Measurements from ENCODE around the gene OPRD1. TPM values are rescaled to one million over a fixed set of nuclear protein-coding genes. Genes with fewer than 3 reads are reported as not detected.
"Not testable (repeated sequence)": the region's sequence is repeated elsewhere in the genome, so short reads cannot be mapped to it uniquely, and the experiment has no call there.

The OPRD1 gene
- total RNA-seq, 1 donor from 2014 or later: not detected

GRCh38 chr1:28800324-28800723, 11.6 kb upstream of the OPRD1 start:
- DNase-seq (ENCODE audit: low read depth): no peak

GRCh38 chr1:28801461-28801860, 10.5 kb upstream of the OPRD1 start:
- no peak for DNase-seq (ENCODE audit: low read depth)

GRCh38 chr1:28803051-28803450, 8.9 kb upstream of the OPRD1 start:
- DNase-seq (ENCODE audit: low read depth): no peak

DNA sequence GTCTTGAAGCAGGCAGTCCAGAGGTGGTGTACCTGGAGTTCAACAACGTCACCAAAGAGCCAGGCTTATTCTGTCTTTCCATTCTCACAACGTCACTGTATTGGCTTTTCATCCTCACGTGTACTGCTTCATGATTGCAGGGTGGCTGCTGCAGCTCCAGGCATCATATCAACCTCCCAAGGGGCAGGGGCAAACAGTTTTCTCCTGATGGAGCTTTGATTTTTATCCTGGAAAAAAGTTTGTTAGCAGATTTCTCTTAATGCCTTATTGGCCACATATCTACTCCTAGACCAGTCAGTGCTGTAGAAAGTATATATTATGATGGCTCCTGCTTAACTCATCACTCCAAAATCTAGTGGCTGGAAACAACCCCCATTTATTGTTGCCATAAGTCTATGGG, 8.3 kb upstream of the OPRD1 start:
- no peak for DNase-seq (ENCODE audit: low read depth)

- DNase-seq (ENCODE audit: low read depth): no peak
Observed at GRCh38 chr1:28804071-28804470, 7.9 kb upstream of the OPRD1 start.

GRCh38 chr1:28807046-28807445, 4.9 kb upstream of the OPRD1 start:
- DNase-seq (ENCODE audit: low read depth): no peak

DNA sequence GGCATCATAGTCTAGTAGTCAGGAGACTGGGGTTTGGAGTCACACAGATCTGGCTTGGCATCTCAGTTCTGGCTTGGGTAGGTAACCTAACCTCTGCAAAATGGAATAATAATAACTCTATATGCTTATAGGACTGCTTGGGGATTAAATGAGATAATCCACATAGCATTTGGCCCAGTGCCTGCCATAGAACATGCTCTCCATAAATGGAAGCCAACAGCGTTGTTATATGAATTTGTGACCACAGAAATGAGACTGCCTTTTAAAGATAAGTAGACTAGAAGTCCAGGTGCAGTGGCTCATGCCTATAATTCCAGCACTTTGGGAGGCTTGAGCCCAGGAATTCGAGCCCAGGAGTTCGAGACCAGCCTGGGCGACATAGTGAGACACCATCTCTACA, 4.0 kb upstream of the OPRD1 start:
- DNase-seq (ENCODE audit: low read depth): no peak

- DNase-seq (ENCODE audit: low read depth): no peak
Observed at GRCh38 chr1:28811369-28811765, 603 bp upstream of the OPRD1 start.

DNA sequence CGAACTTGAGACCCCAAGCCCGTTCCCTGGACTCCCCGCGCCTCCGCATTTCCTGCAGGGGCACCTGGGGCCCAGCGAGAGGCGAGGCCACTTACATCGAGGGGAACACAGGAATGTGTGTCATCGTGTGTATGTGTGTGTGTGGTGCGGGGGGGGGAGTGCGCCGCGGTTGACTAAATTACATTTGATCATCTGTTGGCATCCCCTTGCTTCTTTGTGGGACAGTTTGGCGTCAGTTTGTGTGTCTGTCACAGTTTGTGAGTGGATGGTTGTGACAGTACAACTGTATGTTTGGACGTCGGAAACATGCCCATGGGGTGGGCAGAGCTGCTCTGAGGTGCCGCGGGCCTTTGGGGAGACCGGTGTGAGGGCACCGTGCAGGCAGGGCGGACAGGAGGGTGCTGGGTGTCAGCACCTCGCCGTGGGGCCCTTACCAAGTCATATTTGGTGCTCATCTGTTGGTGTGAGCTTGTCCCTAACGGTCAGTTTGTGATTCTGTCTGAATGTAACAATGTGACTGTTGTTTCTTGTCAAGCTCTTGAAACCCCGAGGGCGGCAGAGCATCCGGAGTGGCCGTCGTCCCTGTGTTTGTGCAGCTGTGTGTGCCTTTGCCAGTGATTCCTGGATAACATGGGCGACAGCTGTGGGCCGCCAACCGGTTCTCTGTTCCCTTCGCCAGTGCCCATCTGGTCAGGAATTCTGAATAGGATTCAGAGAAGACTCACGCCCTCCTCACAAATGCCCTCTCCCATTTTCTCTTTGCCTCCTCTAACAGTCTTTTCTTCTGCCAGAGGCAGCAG, 899 bp downstream of the OPRD1 start:
- DNase-seq (ENCODE audit: low read depth): peak; percentile 39

DNA sequence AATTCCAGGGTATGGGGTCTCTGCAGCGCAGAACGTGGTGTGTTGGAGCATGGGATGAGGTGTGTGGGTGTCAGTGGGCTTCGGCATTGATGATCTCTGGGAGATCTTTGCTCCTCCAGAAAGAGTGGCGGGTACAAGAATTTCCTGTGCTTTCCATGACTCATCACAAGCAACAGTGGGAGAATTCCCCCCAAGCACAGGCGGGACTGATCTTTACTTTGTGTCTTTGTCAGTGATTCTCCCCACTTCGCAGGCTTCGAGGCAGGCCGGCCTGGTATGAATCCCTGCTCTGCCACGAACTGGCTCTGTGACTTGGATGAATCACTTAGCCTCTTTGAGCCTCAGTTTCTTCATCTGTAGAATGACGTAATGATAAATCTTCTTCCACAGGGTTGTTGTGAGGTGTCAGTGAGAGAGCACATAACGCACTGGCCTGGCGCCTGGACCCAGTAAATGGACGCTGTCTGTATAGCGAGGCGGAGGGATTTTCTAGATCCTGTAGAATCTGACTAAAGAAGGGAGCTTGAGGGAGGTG, 2.0 kb downstream of the OPRD1 start:
- DNase-seq (ENCODE audit: low read depth): no peak

GRCh38 chr1:28815533-28816185, 3.7 kb downstream of the OPRD1 start:
- peak; percentile 10 for DNase-seq (ENCODE audit: low read depth)

- DNase-seq (ENCODE audit: low read depth): no peak
Observed at GRCh38 chr1:28817133-28817532, 5.2 kb downstream of the OPRD1 start.

- DNase-seq (ENCODE audit: low read depth): no peak
Observed at GRCh38 chr1:28819020-28819419, 7.0 kb downstream of the OPRD1 start.

DNA sequence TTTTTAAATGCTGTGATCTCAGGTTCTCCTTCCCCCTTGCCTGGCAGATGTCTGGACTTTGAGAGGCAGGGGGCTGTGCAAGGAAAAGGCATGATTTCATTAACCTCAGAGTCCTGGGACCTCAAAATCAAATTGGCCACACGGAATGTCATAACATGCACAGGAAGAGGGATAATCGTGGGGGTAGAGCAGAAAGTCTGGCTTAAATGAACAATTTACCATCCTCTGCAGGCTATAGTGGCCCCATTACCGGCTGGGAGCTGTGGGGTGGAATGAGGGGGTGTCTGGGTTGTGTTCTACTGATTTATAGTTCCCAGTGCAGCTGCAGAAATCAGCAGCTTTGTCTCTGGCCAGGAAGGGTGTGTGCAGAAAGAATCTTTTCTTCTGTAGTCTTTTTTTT, 10.8 kb downstream of the OPRD1 start:
- DNase-seq (ENCODE audit: low read depth): no peak

GRCh38 chr1:28824061-28824460, 12.1 kb downstream of the OPRD1 start:
- not testable (repeated sequence) for DNase-seq (ENCODE audit: low read depth)

DNA sequence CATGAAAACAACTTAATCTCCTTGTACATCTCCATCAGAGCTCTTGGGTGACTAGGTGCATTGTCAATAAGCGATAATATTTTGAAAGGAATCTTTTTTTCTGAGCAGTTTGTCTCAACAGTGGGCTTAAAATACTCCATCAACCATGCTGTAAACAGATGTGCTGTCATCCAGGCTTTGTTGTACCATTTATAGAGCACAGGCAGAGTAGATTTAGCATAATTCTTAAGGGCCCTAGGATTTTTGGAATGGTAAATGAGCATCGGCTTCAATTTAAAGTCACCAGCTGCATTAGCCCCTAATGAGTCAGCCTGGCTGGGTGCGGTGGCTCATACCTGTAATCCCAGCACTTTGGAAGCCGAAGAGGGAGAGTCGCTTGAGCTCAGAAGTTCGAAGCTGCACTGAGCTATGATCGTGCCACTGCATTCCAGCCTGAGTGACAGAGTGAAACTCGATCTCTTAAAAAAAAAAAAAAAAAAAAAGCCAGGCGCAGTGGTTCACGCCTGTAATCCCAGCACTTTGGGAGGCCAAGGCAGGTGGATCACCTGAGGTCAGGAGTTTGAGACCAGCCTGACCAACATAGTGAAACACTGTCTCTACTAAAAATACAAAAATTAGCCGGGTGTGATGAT, 16.4 kb downstream of the OPRD1 start:
- not testable (repeated sequence) for DNase-seq (ENCODE audit: low read depth)

DNA sequence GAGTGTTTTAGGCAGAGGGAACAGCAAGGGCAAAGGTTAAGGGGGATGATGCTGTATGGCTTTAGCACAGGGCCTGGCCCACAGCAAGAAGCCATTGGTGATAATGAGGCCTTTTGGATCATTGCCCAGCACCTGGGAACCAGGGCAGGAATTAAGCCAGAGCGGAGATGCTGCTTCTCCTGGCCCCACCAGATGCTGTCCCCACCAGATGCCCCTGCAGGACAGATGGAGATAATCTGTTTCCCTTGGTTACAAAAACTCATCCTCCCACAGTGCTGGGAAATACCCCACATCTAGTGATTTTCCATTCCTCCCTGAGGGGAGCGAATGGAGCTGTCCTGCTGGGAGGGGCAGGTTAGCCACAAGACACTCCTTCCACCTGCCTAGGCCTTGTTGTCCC, 18.8 kb downstream of the OPRD1 start:
- no peak for DNase-seq (ENCODE audit: low read depth)

DNA sequence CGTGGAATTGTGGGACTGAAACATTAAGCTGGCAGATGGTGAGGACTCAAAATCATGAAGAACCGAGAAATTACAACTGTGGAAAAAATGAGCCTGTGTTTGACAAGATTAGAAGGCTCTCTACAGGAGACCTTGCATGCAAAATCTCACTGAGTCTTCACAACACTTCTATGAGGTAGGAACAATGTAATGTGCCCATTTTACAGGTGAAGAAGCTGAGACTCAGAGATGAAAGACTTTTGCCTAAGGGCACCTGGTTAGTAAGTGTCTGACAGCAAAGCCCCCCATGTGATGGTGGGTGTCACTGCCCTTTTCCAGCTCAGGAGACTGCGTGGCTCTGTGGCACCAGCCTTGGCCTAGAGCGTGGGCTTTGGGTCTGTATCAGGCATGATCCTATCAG, 21.0 kb downstream of the OPRD1 start:
- DNase-seq (ENCODE audit: low read depth): no peak

DNA sequence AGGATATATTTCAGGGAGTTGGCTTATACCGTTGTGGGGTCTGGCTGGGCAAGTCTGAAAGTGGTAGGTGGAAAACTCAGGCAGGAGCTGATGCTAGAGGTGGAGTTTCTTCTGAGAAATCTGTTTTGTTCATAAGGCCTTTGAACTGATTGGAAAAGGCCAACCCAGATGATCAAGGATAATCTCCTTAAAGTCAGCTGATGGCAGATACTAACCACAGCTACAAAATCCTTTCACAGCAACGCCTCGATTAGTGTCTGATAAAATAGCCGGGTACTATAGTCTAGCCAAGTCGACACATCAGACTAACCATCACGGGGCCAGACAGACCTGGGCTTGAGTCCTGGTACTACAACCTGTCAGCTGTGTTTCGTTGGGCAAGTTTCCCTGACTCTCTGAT, 21.4 kb downstream of the OPRD1 start:
- DNase-seq (ENCODE audit: low read depth): no peak

- no peak for DNase-seq (ENCODE audit: low read depth)
Observed at GRCh38 chr1:28835237-28835650, 23.3 kb downstream of the OPRD1 start.

GRCh38 chr1:28836421-28836956, 24.5 kb downstream of the OPRD1 start:
- no peak for DNase-seq (ENCODE audit: low read depth)

Data from myocyte (in vitro differentiated cells).